GM12892 (cell line): ENCODE data around the gene KDM2B.
"Not testable (repeated sequence)": the region's sequence is repeated elsewhere in the genome, so short reads cannot be mapped to it uniquely, and the experiment has no call there.

ENCODE experiments used
- DNase-seq: peaks from one replicate; pipeline ENCODE4 v3.0.0; 2011; ENCODE audit not compliant: insufficient read length
- FAIRE-seq: peaks from 2 replicates; lab custom pipeline; 2011; peaks lifted over from hg19 to GRCh38; lab: Jason Lieb, UNC
- POLR2A ChIP-seq: IDR thresholded peaks from 2 replicates; pipeline ENCODE4 v1.6.1; 2011; ENCODE audit warnings: low read depth, low read length, control low read depth
- POLR2AphosphoS5 ChIP-seq: IDR thresholded peaks from 2 replicates; pipeline ENCODE4 v1.6.1; 2011; ENCODE audit warnings: low read depth, low read length, control low read depth
- TAF1 ChIP-seq: IDR thresholded peaks from 2 replicates; pipeline ENCODE4 v1.6.1; 2011; ENCODE audit warnings: low read depth, mild to moderate bottlenecking, control low read depth, low read length, borderline replicate concordance

Gene KDM2B

DNA sequence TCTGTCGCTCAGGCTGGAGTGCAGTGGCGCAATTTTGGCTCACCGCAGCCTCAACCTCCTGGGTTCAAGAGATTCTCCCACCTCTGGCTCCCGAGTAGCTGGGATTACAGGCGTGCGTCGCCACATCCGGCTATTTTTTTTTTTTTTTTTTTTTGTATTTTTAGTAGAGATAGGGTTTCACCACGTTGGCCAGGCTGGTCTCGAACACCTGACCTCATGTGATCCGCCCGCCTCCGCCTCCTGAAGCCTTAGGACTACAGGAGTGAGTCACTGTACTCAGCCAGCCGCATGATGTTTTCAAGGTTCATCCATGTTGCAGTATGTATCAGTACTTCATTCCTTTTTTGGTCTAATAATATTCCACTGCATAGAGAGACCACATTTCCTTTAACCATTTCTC lies 183.3 kb downstream of the KDM2B start:
- no peak for DNase-seq
- FAIRE-seq: no peak
- TF ChIP-seq TAF1 (no peak), POLR2A (no peak), POLR2AphosphoS5 (no peak)

DNA sequence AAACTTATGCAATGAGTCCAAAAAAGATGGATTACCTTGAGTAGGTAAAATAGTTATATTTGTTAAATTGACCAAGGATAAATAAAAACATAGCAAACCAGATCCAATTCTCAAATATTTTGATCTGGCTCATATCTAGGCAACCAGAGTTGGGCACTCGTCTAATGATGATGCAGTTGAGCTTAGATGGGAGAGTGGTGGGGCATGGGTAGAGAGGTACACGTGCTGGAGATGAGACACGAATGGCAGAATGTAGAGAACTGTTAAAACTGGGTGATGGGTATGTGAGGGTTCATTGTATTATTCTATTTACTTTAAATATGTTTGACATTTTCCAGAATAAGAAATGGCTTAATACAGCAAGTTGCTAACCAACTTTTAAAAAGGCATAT lies 188.5 kb downstream of the KDM2B start:
- FAIRE-seq (no peak), DNase-seq (no peak)
- TF ChIP-seq TAF1 (no peak), POLR2A (no peak), POLR2AphosphoS5 (no peak)

GRCh38 chr12:121391619-121392324 lies 189.1 kb downstream of the KDM2B start:
- DNase-seq (no peak), FAIRE-seq (no peak)
- TF ChIP-seq POLR2A: no peak
- TF ChIP-seq TAF1: no peak
- TF ChIP-seq POLR2AphosphoS5: no peak

DNA sequence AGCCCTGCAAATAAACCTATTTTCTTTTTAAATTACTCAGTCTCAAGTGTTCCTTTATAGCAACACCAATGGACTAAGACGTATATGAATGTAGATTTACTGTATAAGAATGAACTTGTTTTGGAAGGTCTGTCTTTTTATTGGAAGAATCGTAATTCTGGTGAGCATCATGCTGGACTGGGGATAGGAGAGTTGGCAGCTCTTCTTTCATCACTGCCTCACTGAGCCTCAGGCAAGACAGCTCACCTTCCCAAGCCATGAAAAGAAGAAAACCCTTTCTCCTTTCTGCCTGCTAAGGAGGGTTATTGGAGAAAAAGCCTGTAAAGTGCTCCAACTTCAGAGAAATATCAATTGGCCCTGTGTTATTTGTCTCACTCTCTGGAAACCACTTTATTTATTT lies 190.0 kb downstream of the KDM2B start:
- TF ChIP-seq TAF1 (no peak), POLR2A (no peak), POLR2AphosphoS5 (no peak)
- DNase-seq (no peak), FAIRE-seq (no peak)

GRCh38 chr12:121388421-121388981 lies 192.3 kb downstream of the KDM2B start:
- DNase-seq (no peak), FAIRE-seq (no peak)

DNA sequence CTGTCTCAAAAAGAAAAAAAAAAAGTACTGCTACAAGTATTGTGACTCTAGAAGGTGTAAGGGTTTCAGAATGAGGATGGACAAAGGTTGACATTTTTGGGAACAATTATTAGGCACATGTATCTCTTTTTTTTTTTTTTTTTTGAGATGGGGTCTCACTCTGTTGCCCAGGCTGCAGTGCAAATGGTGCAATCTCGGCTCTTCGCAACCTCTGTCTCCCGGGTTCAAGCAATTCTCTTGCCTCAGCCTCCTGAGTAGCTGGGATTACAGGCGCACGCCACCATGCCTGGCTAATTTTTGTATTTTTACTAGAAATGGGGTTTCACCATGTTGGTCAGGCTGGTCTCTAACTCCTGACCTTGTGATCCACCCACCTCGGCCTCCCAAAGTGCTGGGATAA lies 195.9 kb downstream of the KDM2B start:
- FAIRE-seq, DNase-seq: not testable (repeated sequence)

More at GRCh38 chr12:121388421-121388981, 192.3 kb downstream of the KDM2B start:
- TF ChIP-seq POLR2AphosphoS5 (no peak), TAF1 (no peak), POLR2A (no peak)

GRCh38 chr12:121383601-121384021 lies 197.2 kb downstream of the KDM2B start:
- TF ChIP-seq POLR2A (no peak), POLR2AphosphoS5 (no peak)
- FAIRE-seq (no peak), DNase-seq (no peak)

DNA sequence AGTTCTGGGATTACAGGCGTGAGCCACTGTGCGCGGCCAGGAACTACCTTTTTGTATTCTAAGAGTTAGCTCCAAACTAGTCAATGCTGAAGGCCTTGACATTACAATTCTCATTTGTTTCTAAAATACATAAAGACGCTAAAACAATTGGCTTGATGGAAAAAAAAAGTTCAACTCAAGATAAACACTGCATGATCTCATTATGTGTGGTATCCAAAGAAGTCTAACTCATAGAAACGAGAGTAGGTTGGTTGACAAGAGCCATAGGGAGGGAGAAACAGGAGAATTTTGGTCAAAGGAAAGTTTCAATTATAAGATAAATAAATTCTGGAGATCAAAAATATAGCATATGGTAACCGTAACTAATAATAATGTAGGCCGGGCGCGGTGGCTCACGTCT lies 200.9 kb downstream of the KDM2B start:
- no peak for FAIRE-seq
- TF ChIP-seq POLR2A: no peak
- no peak for TF ChIP-seq TAF1
- no peak for TF ChIP-seq POLR2AphosphoS5

More for the DNA sequence above, 200.9 kb downstream of the KDM2B start:
- DNase-seq: no peak
